AG09319 (cell line): ENCODE results near the gene KCNN3.

Experiments
- DNase-seq: peaks from one replicate; pipeline ENCODE4 v3.0.0-alpha.2; 2010; ENCODE audit warnings: low read depth; ENCODE audit errors: extremely low read depth
- CTCF ChIP-seq: IDR thresholded peaks from 2 replicates; pipeline ENCODE4 v1.5.1; 2011; ENCODE audit warnings: low read depth, mild to moderate bottlenecking, inconsistent platforms, low read length, moderate library complexity

The KCNN3 gene

GRCh38 chr1:154750681-154751665, 119.1 kb downstream of the KCNN3 start:
- no peak for TF ChIP-seq CTCF
- no peak for DNase-seq

GRCh38 chr1:154749078-154749760, 120.9 kb downstream of the KCNN3 start:
- peak; percentile 18 for TF ChIP-seq CTCF
- DNase-seq, result no peak

GRCh38 chr1:154748405-154748775, 121.7 kb downstream of the KCNN3 start:
- DNase-seq, result no peak
- TF ChIP-seq CTCF, result no peak

GRCh38 chr1:154747740-154748404, 122.2 kb downstream of the KCNN3 start:
- no peak for DNase-seq
- TF ChIP-seq CTCF, result no peak

- no peak for DNase-seq
- no peak for TF ChIP-seq CTCF
These were observed 122.7 kb downstream of the KCNN3 start for GRCh38 chr1:154747380-154747739.

GRCh38 chr1:154746622-154747299, 123.3 kb downstream of the KCNN3 start:
- TF ChIP-seq CTCF, result no peak
- no peak for DNase-seq
